WTC11 (cell line): ENCODE data around the gene CNNM3. TPM values are rescaled to one million over a fixed set of nuclear protein-coding genes. Genes with fewer than 3 reads are reported as not detected.

ENCODE experiments used
- ATAC-seq: fragments of 200-7000 bp; cut with Tn5 transposase; 2 replicates; pipeline ENCODE4 v1.10.0; 2021; ENCODE audit warnings: mild to moderate bottlenecking, moderate library complexity
- CTCF ChIA-PET: fragments of 300-600 bp; sonication (Branson Sonifier 250); formaldehyde crosslinking; loops from one replicate; lab custom pipeline; 2021; ENCODE audit warnings: antibody characterized with exemption; lab: Charles Lee
- POLR2A ChIA-PET: fragments of 350-600 bp; sonication (Branson Sonifier 250); formaldehyde crosslinking; loops from one replicate; lab custom pipeline; 2021; ENCODE audit warnings: antibody characterized with exemption; lab: Charles Lee
- DNase-seq: peaks from one replicate; pipeline ENCODE4 v3.0.0; 2021; ENCODE audit warnings: low spot score
- H3K27ac Mint-ChIP-seq: 2 replicates; pipeline ENCODE4 v1.8.0; 2021; ENCODE audit warnings: mixed read lengths
- H3K27me3 Mint-ChIP-seq: 2 replicates; pipeline ENCODE4 v1.8.0; 2021; ENCODE audit warnings: low read depth, mild to moderate bottlenecking, moderate library complexity, mixed read lengths
- H3K36me3 Mint-ChIP-seq: 2 replicates; pipeline ENCODE4 v1.8.0; 2021; ENCODE audit warnings: mixed read lengths
- H3K4me1 Mint-ChIP-seq: 2 replicates; pipeline ENCODE4 v1.8.0; 2022; ENCODE audit warnings: mixed read lengths
- H3K4me3 Mint-ChIP-seq: 2 replicates; pipeline ENCODE4 v1.8.0; 2021; ENCODE audit warnings: mild to moderate bottlenecking, moderate library complexity, mixed read lengths
- H3K9me3 Mint-ChIP-seq: 2 replicates; pipeline ENCODE4 v1.8.0; 2021; ENCODE audit warnings: mixed read lengths
- AR ChIP-seq: fragments of 250-450 bp; sonication (Bioruptor Pico); IDR thresholded peaks from 2 replicates; pipeline ENCODE4 v1.9.0; 2021; ENCODE audit warnings: mild to moderate bottlenecking
- ATF3 ChIP-seq: sonication (generic); formaldehyde crosslinking; conservative IDR thresholded peaks from 2 replicates; pipeline ENCODE4 v1.8.1; 2022; ENCODE audit warnings: mild to moderate bottlenecking, missing genetic modification reagents
- MAX ChIP-seq: sonication (generic); formaldehyde crosslinking; IDR thresholded peaks from 2 replicates; pipeline ENCODE4 v1.8.0; 2022; ENCODE audit warnings: mild to moderate bottlenecking, missing genetic modification reagents
- MLX ChIP-seq: sonication (generic); formaldehyde crosslinking; IDR thresholded peaks from 2 replicates; pipeline ENCODE4 v1.8.1; 2023; ENCODE audit warnings: mild to moderate bottlenecking, missing genetic modification reagents, moderate library complexity
- MXD4 ChIP-seq: fragments of 250-450 bp; sonication (Bioruptor Pico); IDR thresholded peaks from 2 replicates; pipeline ENCODE4 v1.8.0; 2021; ENCODE audit warnings: mild to moderate bottlenecking, moderate library complexity, borderline replicate concordance
- PREB ChIP-seq: sonication (generic); formaldehyde crosslinking; IDR thresholded peaks from 2 replicates; pipeline ENCODE4 v1.8.1; 2022; ENCODE audit warnings: mild to moderate bottlenecking, missing genetic modification reagents, moderate library complexity, borderline replicate concordance
- SMAD3 ChIP-seq: sonication (generic); formaldehyde crosslinking; IDR thresholded peaks from 2 replicates; pipeline ENCODE4 v1.8.0; 2022; ENCODE audit warnings: missing genetic modification reagents, mild to moderate bottlenecking, borderline replicate concordance
- SP1 ChIP-seq: sonication (generic); formaldehyde crosslinking; conservative IDR thresholded peaks from 2 replicates; pipeline ENCODE4 v1.8.1; 2022; ENCODE audit warnings: missing genetic modification reagents
- USF2 ChIP-seq: sonication (generic); formaldehyde crosslinking; IDR thresholded peaks from 2 replicates; pipeline ENCODE4 v1.8.1; 2023; ENCODE audit warnings: mild to moderate bottlenecking, missing genetic modification reagents, moderate library complexity
- ZNF121 ChIP-seq: sonication (generic); formaldehyde crosslinking; IDR thresholded peaks from 2 replicates; pipeline ENCODE4 v1.8.0; 2023; ENCODE audit warnings: missing genetic modification reagents
- total RNA-seq: library from RNA; stranded (reverse); gene quantifications from 3 replicates; pipeline ENCODE4 v1.2.3, GENCODE V29; 2021
- TF ChIP-seq, protein P1 (sequence below): sonication (generic); formaldehyde crosslinking; conservative IDR thresholded peaks from 2 replicates; pipeline ENCODE4 v1.8.1; 2023; ENCODE audit warnings: mild to moderate bottlenecking, low read depth, missing genetic modification reagents, moderate library complexity
- TF ChIP-seq, protein P2 (sequence below): sonication (generic); formaldehyde crosslinking; IDR thresholded peaks from 2 replicates; pipeline ENCODE4 v1.8.1; 2023; ENCODE audit warnings: mild to moderate bottlenecking, moderate library complexity, missing genetic modification reagents

The CNNM3 gene
- total RNA-seq, 1 experiment from 2014 or later, result 34.9 TPM

GRCh38 chr2:96853321-96853720 lies 37.3 kb downstream of the CNNM3 start:
- no peak for DNase-seq
- ChIA-PET POLR2A (no interaction called here), CTCF (interaction anchor here (1.2 to 1.8 kb wide), 2 partner anchors 11 to 98 kb away, joined by 4 to 5 read pairs; no protein-coding TSS in a partner anchor)
- no peak overlapping the region for H3K27ac Mint-ChIP-seq
- no peaks in the 10 kb centered on the region for H3K9me3 Mint-ChIP-seq
- H3K4me1 Mint-ChIP-seq, result peaks cover 9% of the 10 kb centered on the region
- H3K36me3 Mint-ChIP-seq, result peaks cover 21% of the 10 kb centered on the region
- ATAC-seq, result no peak
- H3K27me3 Mint-ChIP-seq, result no peaks in the 10 kb centered on the region
- H3K4me3 Mint-ChIP-seq, result no peak overlapping the region
- TF ChIP-seq MAX (CRISPR knock-in tag) (no peak), ATF3 (no peak), MLX (no peak), PREB (CRISPR knock-in tag) (no peak), SP1 (CRISPR knock-in tag) (no peak), SMAD3 (no peak), USF2 (CRISPR knock-in tag) (no peak), MXD4 (no peak), AR (no peak), ZNF121 (CRISPR knock-in tag) (no peak)
- TF ChIP-seq, protein P1, sequence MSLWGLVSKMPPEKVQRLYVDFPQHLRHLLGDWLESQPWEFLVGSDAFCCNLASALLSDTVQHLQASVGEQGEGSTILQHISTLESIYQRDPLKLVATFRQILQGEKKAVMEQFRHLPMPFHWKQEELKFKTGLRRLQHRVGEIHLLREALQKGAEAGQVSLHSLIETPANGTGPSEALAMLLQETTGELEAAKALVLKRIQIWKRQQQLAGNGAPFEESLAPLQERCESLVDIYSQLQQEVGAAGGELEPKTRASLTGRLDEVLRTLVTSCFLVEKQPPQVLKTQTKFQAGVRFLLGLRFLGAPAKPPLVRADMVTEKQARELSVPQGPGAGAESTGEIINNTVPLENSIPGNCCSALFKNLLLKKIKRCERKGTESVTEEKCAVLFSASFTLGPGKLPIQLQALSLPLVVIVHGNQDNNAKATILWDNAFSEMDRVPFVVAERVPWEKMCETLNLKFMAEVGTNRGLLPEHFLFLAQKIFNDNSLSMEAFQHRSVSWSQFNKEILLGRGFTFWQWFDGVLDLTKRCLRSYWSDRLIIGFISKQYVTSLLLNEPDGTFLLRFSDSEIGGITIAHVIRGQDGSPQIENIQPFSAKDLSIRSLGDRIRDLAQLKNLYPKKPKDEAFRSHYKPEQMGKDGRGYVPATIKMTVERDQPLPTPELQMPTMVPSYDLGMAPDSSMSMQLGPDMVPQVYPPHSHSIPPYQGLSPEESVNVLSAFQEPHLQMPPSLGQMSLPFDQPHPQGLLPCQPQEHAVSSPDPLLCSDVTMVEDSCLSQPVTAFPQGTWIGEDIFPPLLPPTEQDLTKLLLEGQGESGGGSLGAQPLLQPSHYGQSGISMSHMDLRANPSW (CRISPR knock-in tag), result no peak
- TF ChIP-seq, protein P2, sequence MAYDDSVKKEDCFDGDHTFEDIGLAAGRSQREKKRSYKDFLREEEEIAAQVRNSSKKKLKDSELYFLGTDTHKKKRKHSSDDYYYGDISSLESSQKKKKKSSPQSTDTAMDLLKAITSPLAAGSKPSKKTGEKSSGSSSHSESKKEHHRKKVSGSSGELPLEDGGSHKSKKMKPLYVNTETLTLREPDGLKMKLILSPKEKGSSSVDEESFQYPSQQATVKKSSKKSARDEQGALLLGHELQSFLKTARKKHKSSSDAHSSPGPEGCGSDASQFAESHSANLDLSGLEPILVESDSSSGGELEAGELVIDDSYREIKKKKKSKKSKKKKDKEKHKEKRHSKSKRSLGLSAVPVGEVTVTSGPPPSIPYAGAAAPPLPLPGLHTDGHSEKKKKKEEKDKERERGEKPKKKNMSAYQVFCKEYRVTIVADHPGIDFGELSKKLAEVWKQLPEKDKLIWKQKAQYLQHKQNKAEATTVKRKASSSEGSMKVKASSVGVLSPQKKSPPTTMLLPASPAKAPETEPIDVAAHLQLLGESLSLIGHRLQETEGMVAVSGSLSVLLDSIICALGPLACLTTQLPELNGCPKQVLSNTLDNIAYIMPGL, result no peak
